GM20431 (cell line): ENCODE data around the gene OR6K3.
"Not testable (repeated sequence)": the region's sequence is repeated elsewhere in the genome, so short reads cannot be mapped to it uniquely, and the experiment has no call there.

Source experiments
- in situ Hi-C: fragments of 300-500 bp; cut with MseI, MboI; formaldehyde crosslinking; loops from one replicate; pipeline ENCODE4 v1.15.0; 2020; ENCODE audit warnings: low sequenced_read_pairs; ENCODE audit not compliant: unreplicated experiment

Gene OR6K3

GRCh38 chr1:158720620-158721019 is at the start of gene OR6K3:
Gene OR6K3 (minus strand): TSS chr1:158720720. CDS start chr1:158718115, 2,605 bp downstream.
- in situ Hi-C loops = no loop called here

GRCh38 chr1:158754420-158754819 is 33.9 kb upstream of the OR6K3 start, which contains the start of gene OR6K6:
Gene OR6K6 (plus strand): TSS chr1:158754720. CDS start chr1:158754888, 168 bp downstream.
- in situ Hi-C loops = no loop called here

GRCh38 chr1:158752155-158752712 is 31.7 kb upstream of the OR6K3 start:
- in situ Hi-C loops = no loop called here

- in situ Hi-C loops = no loop called here
These were observed 15.3 kb upstream of the OR6K3 start for GRCh38 chr1:158735848-158736247.

GRCh38 chr1:158732524-158732923 is 12.0 kb upstream of the OR6K3 start:
- in situ Hi-C loops = no loop called here

- in situ Hi-C loops = no loop called here
These were observed 11.2 kb upstream of the OR6K3 start for GRCh38 chr1:158731707-158732106.

GRCh38 chr1:158730453-158730852 is 9.9 kb upstream of the OR6K3 start:
- in situ Hi-C loops = no loop called here

GRCh38 chr1:158728510-158729225 is 8.1 kb upstream of the OR6K3 start:
- in situ Hi-C loops = no loop called here

- in situ Hi-C loops = no loop called here
These were observed 3.9 kb upstream of the OR6K3 start for GRCh38 chr1:158724442-158724841.

GRCh38 chr1:158719664-158720063 is 856 bp downstream of the OR6K3 start:
- in situ Hi-C loops = no loop called here

- in situ Hi-C loops = no loop called here
These were observed 3.2 kb downstream of the OR6K3 start for GRCh38 chr1:158717344-158717743.

- in situ Hi-C loops = no loop called here
These were observed 4.2 kb downstream of the OR6K3 start for GRCh38 chr1:158716335-158716734.

- in situ Hi-C loops = no loop called here
These were observed 5.8 kb downstream of the OR6K3 start for GRCh38 chr1:158714754-158715153.

- in situ Hi-C loops = no loop called here
These were observed 9.4 kb downstream of the OR6K3 start for GRCh38 chr1:158711098-158711497.

GRCh38 chr1:158706096-158706495 is 14.4 kb downstream of the OR6K3 start:
- in situ Hi-C loops = no loop called here

GRCh38 chr1:158700552-158700951 is 20.0 kb downstream of the OR6K3 start, which contains the start of gene OR6K2:
Gene OR6K2 (minus strand): TSS chr1:158700652. CDS start chr1:158700652, 0 bp downstream.
- in situ Hi-C loops = no loop called here

- in situ Hi-C loops = no loop called here
These were observed 25.9 kb downstream of the OR6K3 start for GRCh38 chr1:158694596-158694995.

- in situ Hi-C loops = no loop called here
These were observed 28.2 kb downstream of the OR6K3 start for GRCh38 chr1:158692356-158692755.

- in situ Hi-C loops = no loop called here
These were observed 28.6 kb downstream of the OR6K3 start for GRCh38 chr1:158691907-158692306.

- in situ Hi-C loops = not testable (repeated sequence)
These were observed 29.4 kb downstream of the OR6K3 start for GRCh38 chr1:158691149-158691548.

- in situ Hi-C loops = no loop called here
These were observed 30.6 kb downstream of the OR6K3 start for GRCh38 chr1:158689875-158690274.

- in situ Hi-C loops = no loop called here
These were observed 31.4 kb downstream of the OR6K3 start for GRCh38 chr1:158689110-158689509.
